ENCODE data around the gene ARL16.

- TF ChIP-seq CTCF (IDR thresholded peaks at IDR 0.05) (no peak), POLR2A (IDR thresholded peaks at IDR 0.05) (no peak)
Observed at GRCh38 chr17:81687770-81688541, 4.4 kb upstream of the ARL16 start.
